Keratinocyte (primary cell): ENCODE results near the gene KEAP1. TPM values are rescaled to one million over a fixed set of nuclear protein-coding genes. Genes with fewer than 3 reads are reported as not detected.

Source experiments
- DNase-seq: peaks from one replicate; pipeline ENCODE4 v3.0.0-alpha.2; 2011; ENCODE audit warnings: low read depth, missing footprints, low spot score
- FAIRE-seq: peaks from 2 replicates; lab custom pipeline; 2011; peaks lifted over from hg19 to GRCh38; lab: Jason Lieb, UNC
- H2AFZ ChIP-seq: 2 replicates; pipeline ENCODE4 v1.6.0; 2012; ENCODE audit warnings: low read length, control low read depth, inconsistent platforms; ENCODE audit not compliant: control insufficient read depth
- H3K27ac ChIP-seq: 2 replicates; pipeline ENCODE4 v1.5.1; 2011; ENCODE audit warnings: low read length; ENCODE audit not compliant: control insufficient read depth, insufficient read depth
- H3K27me3 ChIP-seq: 3 replicates; pipeline ENCODE4 v1.6.0; 2011; ENCODE audit warnings: low read length; ENCODE audit not compliant: control insufficient read depth, insufficient read depth; ENCODE audit errors: extremely low read depth
- H3K36me3 ChIP-seq, 2 experiments: 2 replicates in 1 of 2; 3 replicates in 1 of 2; pipeline ENCODE4 v1.5.1; 2011; ENCODE audit warnings: low read length in 2 of 2, mild to moderate bottlenecking in 1 of 2; ENCODE audit not compliant: control insufficient read depth in 2 of 2, insufficient read depth in 2 of 2; ENCODE audit errors: extremely low read depth in 1 of 2
- H3K4me1 ChIP-seq: 3 replicates; pipeline ENCODE4 v1.5.1; 2011; ENCODE audit warnings: low read length; ENCODE audit not compliant: control insufficient read depth, insufficient read depth; ENCODE audit errors: extremely low read depth
- H3K4me2 ChIP-seq: 3 replicates; pipeline ENCODE4 v1.6.0; 2011; ENCODE audit warnings: low read depth, low read length; ENCODE audit not compliant: control insufficient read depth, insufficient read depth; ENCODE audit errors: extremely low read depth
- H3K4me3 ChIP-seq, 3 experiments: fragments of 200-600 bp in 1 of 3; sonication (generic) in 1 of 3; 2 replicates in 2 of 3; 3 replicates in 1 of 3; pipeline ENCODE4 v1.5.1; 2011 to 2016; ENCODE audit warnings: low read length in 3 of 3, mild to moderate bottlenecking in 3 of 3, control low read depth in 2 of 3, inconsistent platforms in 1 of 3, low read depth in 1 of 3, mixed read lengths in 1 of 3, mixed run types in 1 of 3, moderate library complexity in 1 of 3; ENCODE audit not compliant: control insufficient read depth in 2 of 3, insufficient read depth in 2 of 3; ENCODE audit errors: extremely low read depth in 1 of 3
- H3K79me2 ChIP-seq: 2 replicates; pipeline ENCODE4 v1.6.0; 2012; ENCODE audit warnings: low read length; ENCODE audit not compliant: control insufficient read depth, insufficient read depth
- H3K9ac ChIP-seq: 3 replicates; pipeline ENCODE4 v1.6.0; 2011; ENCODE audit warnings: low read length; ENCODE audit not compliant: control insufficient read depth, insufficient read depth; ENCODE audit errors: extremely low read depth
- H3K9me1 ChIP-seq: 3 replicates; pipeline ENCODE4 v1.6.0; 2011; ENCODE audit warnings: low read length; ENCODE audit not compliant: control insufficient read depth, insufficient read depth; ENCODE audit errors: extremely low read depth
- H3K9me3 ChIP-seq: 2 replicates; pipeline ENCODE4 v1.5.1; 2012; ENCODE audit warnings: low read depth, low read length; ENCODE audit not compliant: control insufficient read depth
- H4K20me1 ChIP-seq: 3 replicates; pipeline ENCODE4 v1.6.0; 2011; ENCODE audit warnings: low read length; ENCODE audit not compliant: control insufficient read depth, insufficient read depth; ENCODE audit errors: extremely low read depth
- CTCF ChIP-seq, 3 experiments: IDR thresholded peaks in 1 of 3; conservative IDR thresholded peaks in 1 of 3; optimal IDR thresholded peaks in 1 of 3; 2 replicates in 2 of 3; 3 replicates in 1 of 3; pipeline versions ENCODE3 to v1.5.1; 2011; ENCODE audit warnings: low read length in 3 of 3, mild to moderate bottlenecking in 3 of 3, moderate library complexity in 2 of 3, control low read depth in 1 of 3, inconsistent platforms in 1 of 3; ENCODE audit not compliant: insufficient read depth in 2 of 3; ENCODE audit errors: extremely low read depth in 1 of 3
- EZH2 ChIP-seq: IDR thresholded peaks from one replicate; pipeline ENCODE4 v1.6.1; 2012; ENCODE audit warnings: inconsistent platforms, mild to moderate bottlenecking, low read length, moderate library complexity
- dilution Hi-C: fragments of 300-500 bp; cut with MboI; formaldehyde crosslinking; loops from one replicate; pipeline ENCODE4 v1.7.0; 2020; ENCODE audit warnings: low sequenced_read_pairs; ENCODE audit not compliant: extremely low pct_ligation_motif_present
- polyA plus RNA-seq, 5 experiments: library from polyadenylated mRNA; depleted of rRNA in 3 of 5; stranded (reverse) in 3 of 5; stranded (forward) in 1 of 5; unstranded in 1 of 5; fragments of >200 nt; gene quantifications; 1 replicate in 1 of 5; 2 replicates in 3 of 5; 3 replicates in 1 of 5; pipeline versions ENCODE4 v1.2.1 to v1.2.3, GENCODE V29; 2011 to 2012; ENCODE audit warnings: missing spikeins in 2 of 5, low read depth in 1 of 5, low replicate concordance in 1 of 5

The KEAP1 gene
- polyA plus RNA-seq, 1 donor (not counting 4 experiments of a cell fraction or from before 2014, with no cell fraction given), result 29.6 TPM

DNA sequence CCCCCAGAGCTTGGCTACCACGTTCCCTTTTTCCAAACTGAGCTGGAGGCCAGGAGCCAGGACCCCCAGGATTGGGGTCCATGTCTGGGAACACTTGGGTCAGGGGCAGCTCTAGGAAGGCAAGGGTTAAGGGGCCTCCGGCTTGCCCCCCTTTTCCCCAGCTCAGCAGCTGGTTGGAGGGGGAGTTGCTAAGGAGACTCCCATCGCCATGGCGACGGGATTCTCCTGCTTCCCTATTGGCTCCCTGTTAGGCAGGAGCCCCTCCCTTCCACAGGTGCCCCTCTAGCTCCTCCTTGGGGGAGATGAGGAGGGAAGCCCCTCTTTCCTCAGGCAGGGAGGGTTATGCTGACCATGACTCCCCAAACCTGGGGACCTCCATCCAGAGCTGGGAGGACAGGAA is 48.9 kb downstream of the KEAP1 start:
- Histone ChIP-seq H3K9me3 (no peaks in the 10 kb centered on the region), H2AFZ (no peak overlapping the region), H3K4me1 (no peaks in the 10 kb centered on the region), H3K4me3 (no peak overlapping the region), H3K9ac (no peak overlapping the region), H3K9me1 (no peaks in the 10 kb centered on the region), H3K27me3 (no peaks in the 10 kb centered on the region), H3K4me2 (no peak overlapping the region), H4K20me1 (no peaks in the 10 kb centered on the region), H3K79me2 (no peaks in the 10 kb centered on the region), H3K27ac (no peak overlapping the region), H3K36me3 (no peaks in the 10 kb centered on the region)
- dilution Hi-C loops, result no loop called here
- no peak for DNase-seq
- TF ChIP-seq EZH2, result no peak
- no peak for FAIRE-seq

DNA sequence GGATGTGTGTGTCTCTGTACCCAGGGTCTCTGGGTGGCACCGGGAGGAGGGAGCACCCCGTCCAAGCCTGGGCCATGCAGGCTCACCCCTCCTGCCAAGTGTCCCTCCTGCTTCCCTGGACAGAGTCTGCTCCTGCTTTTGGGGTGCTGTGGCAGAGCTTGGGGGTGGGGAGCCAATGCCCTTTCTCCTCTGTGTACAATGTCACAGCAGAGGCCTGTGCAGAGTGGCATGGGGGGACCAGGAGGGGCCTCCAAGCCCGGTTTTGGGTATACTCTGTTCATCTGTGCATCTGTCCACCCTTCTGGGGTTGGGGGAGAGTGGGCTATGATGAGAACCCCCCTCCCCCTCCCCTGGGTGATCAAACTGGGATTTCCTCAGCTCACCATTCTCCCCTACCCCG is 49.3 kb downstream of the KEAP1 start:
- Histone ChIP-seq H2AFZ (no peak overlapping the region), H3K4me1 (no peaks in the 10 kb centered on the region)
- TF ChIP-seq CTCF (optimal IDR thresholded peaks at IDR 0.05 in 1 of 3, IDR thresholded peaks at IDR 0.05 in 1 of 3, conservative IDR thresholded peaks at IDR 0.05 in 1 of 3; ENCODE audit: extremely low read depth in 1 of 3, insufficient read depth in 2 of 3, low read length in 3 of 3) (no peak), EZH2 (no peak)

More for the DNA sequence above, 49.3 kb downstream of the KEAP1 start:
- no peak overlapping the region for H3K4me2 ChIP-seq
- FAIRE-seq (no peak), DNase-seq (no peak)
- no peaks in the 10 kb centered on the region for H3K27me3 ChIP-seq
- no peaks in the 10 kb centered on the region for H3K9me3 ChIP-seq
- no peak overlapping the region for H3K9ac ChIP-seq
- no peaks in the 10 kb centered on the region for H3K36me3 ChIP-seq
- no peak overlapping the region for H3K4me3 ChIP-seq
- dilution Hi-C loops, result no loop called here
- no peaks in the 10 kb centered on the region for H4K20me1 ChIP-seq
- no peaks in the 10 kb centered on the region for H3K79me2 ChIP-seq
- H3K9me1 ChIP-seq, result no peaks in the 10 kb centered on the region
- H3K27ac ChIP-seq, result no peak overlapping the region
